Measurements from ENCODE around the gene DYNLT5. TPM values are rescaled to one million over a fixed set of nuclear protein-coding genes. Genes with fewer than 3 reads are reported as not detected.

DYNLT5 gene, protein sequence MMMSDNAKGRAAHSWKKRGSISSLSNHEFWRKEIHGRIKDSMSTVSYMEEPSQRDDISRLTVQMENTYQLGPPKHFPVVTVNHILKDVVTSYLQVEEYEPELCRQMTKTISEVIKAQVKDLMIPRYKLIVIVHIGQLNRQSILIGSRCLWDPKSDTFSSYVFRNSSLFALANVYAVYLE
- total RNA-seq (2014; rRNA removed; shearing (Covaris generic)): not detected in 2 replicates

DNA sequence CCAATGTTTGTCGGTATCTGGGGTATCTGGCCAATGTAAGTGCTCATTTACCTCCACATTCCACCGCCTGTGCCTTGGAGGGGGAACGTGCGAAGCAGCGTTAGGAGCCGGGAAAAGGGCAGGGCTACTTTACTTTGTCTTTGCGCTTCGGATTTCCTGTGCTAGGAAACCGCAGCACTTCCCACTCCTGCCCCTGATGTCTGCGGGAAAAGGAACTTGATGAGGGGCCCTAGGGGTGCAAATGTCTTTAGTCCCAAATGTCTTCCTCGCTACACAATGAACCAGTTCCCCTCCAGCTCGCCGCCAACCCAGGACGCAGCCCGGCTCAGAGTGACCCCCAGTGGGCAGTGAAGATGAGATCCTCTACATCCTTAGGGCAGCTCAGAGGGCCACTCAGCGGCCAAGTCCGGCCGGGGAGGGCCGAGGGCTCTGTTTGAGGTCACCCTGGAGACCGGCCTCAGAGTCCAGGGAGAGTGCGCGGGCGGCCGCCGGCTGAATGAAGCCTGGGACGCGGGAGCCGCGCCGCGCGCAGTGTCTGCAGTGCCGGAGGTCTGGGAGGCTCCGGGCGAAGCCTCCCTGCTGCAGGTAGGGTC is at the start of gene DYNLT5:
DYNLT5 (plus strand) TSS at position 460 of the 593 bp plus-strand sequence. CDS start 2,200 bp downstream, outside the sequence.

Other genes with a start within 250 kb of the DYNLT5 start
- 0.60 TPM in 1 of 2 replicates, not detected in the other for gene SGIP1, start 218.3 kb upstream of the DYNLT5 start, total RNA-seq (2014; rRNA removed; shearing (Covaris generic))
- not detected in 2 replicates for gene INSL5, start 48.8 kb downstream of the DYNLT5 start, total RNA-seq (2014; rRNA removed; shearing (Covaris generic))
- gene DNAI4, start 172.4 kb downstream of the DYNLT5 start, total RNA-seq (2014; rRNA removed; shearing (Covaris generic)): not detected in 2 replicates
- gene MIER1, start 172.5 kb downstream of the DYNLT5 start, total RNA-seq (2014; rRNA removed; shearing (Covaris generic)): 23.8 and 28.9 TPM in 2 replicates

Measured in A375 (cell line).